HG02938 (cell line): ENCODE measurements around the gene TMPRSS11A.

Source experiments
- ATAC-seq: cut with Tn5 transposase; IDR thresholded peaks from one replicate; pipeline ENCODE4 v1.9.1; 2021; ENCODE audit warnings: mild to moderate bottlenecking, moderate library complexity; ENCODE audit not compliant: unreplicated experiment

TMPRSS11A gene

GRCh38 chr4:67963356-67963755 is at the start of gene TMPRSS11A:
Gene TMPRSS11A, minus strand, starts transcription at chr4:67963493. Its CDS starts 100 bp downstream, at chr4:67963393.
- no peak for ATAC-seq

GRCh38 chr4:68011684-68012083 is 48.4 kb upstream of the TMPRSS11A start:
- no peak for ATAC-seq

GRCh38 chr4:68002906-68003305 is 39.6 kb upstream of the TMPRSS11A start:
- ATAC-seq: no peak

- ATAC-seq: no peak
Measured at GRCh38 chr4:67996127-67996526, 32.8 kb upstream of the TMPRSS11A start.

GRCh38 chr4:67988991-67989390 is 25.7 kb upstream of the TMPRSS11A start:
- no peak for ATAC-seq

GRCh38 chr4:67983333-67983732 is 20.0 kb upstream of the TMPRSS11A start:
- no peak for ATAC-seq

GRCh38 chr4:67980512-67980911 is 17.2 kb upstream of the TMPRSS11A start:
- ATAC-seq: no peak

GRCh38 chr4:67973608-67974007 is 10.3 kb upstream of the TMPRSS11A start:
- no peak for ATAC-seq

GRCh38 chr4:67954890-67955289 is 8.4 kb downstream of the TMPRSS11A start:
- ATAC-seq: no peak

GRCh38 chr4:67941074-67941473 is 22.2 kb downstream of the TMPRSS11A start:
- ATAC-seq: no peak

- ATAC-seq: no peak
Measured at GRCh38 chr4:67940506-67940905, 22.8 kb downstream of the TMPRSS11A start.

GRCh38 chr4:67939195-67939594 is 24.1 kb downstream of the TMPRSS11A start:
- no peak for ATAC-seq

- ATAC-seq: no peak
Measured at GRCh38 chr4:67935888-67936287, 27.4 kb downstream of the TMPRSS11A start.

- ATAC-seq: no peak
Measured at GRCh38 chr4:67934628-67935027, 28.7 kb downstream of the TMPRSS11A start.

GRCh38 chr4:67933755-67934154 is 29.5 kb downstream of the TMPRSS11A start:
- ATAC-seq: no peak

GRCh38 chr4:67933038-67933437 is 30.3 kb downstream of the TMPRSS11A start:
- no peak for ATAC-seq

GRCh38 chr4:67931256-67931655 is 32.0 kb downstream of the TMPRSS11A start:
- no peak for ATAC-seq

GRCh38 chr4:67929426-67929825 is 33.9 kb downstream of the TMPRSS11A start:
- ATAC-seq: no peak

- ATAC-seq: no peak
Measured at GRCh38 chr4:67928546-67928945, 34.7 kb downstream of the TMPRSS11A start.

GRCh38 chr4:67927251-67927650 is 36.0 kb downstream of the TMPRSS11A start:
- ATAC-seq: no peak

GRCh38 chr4:67926485-67926884 is 36.8 kb downstream of the TMPRSS11A start:
- ATAC-seq: no peak

- no peak for ATAC-seq
Measured at GRCh38 chr4:67922697-67923096, 40.6 kb downstream of the TMPRSS11A start.

GRCh38 chr4:67918428-67918827 is 44.9 kb downstream of the TMPRSS11A start:
- no peak for ATAC-seq
